ENCODE measurements around the gene TAF1A.
A peak's percentile ranks its signal among the peaks of the same experiment; 100 is the strongest.
"Not testable (repeated sequence)": the region's sequence is repeated elsewhere in the genome, so short reads cannot be mapped to it uniquely, and the experiment has no call there.

TAF1A gene

DNA sequence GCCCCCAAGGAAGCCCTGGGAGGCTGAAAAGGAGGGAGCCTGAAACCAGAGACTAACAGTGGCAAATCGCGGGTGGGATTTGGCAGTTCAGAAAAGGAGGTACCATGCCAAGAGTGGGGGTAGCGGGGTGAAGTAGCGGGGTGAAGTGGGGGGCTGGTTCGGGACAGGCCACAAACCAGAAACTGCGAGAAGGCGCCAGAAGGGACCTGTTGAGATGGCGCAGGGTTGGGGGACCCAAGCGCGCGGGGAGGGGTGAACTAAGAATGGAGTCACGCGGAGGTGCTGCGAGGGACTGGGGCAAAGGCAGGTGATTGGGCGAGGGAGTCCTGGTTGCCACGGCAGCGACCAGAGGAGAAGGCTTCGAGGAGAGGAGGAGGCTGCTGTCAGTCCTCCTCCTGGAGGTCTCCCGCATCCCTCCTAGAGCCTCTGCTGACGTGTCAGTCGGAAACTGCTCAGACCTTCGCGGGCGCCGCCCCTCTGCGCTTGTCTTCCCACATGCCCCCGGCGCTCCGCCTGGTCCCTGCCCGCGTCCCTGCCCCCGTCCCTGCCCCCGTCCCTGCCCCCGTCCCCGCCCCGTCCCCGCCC is 27.7 kb upstream of the TAF1A start:
- H3K27me3 Mint-ChIP-seq (ENCODE audit: low read depth): peaks cover 37% of the 10 kb centered on the region
- H3K4me3 Mint-ChIP-seq: peak overlapping the region; percentile 88
- peaks cover 19% of the 10 kb centered on the region for H3K4me1 Mint-ChIP-seq (ENCODE audit: low read depth)
- DNase-seq (ENCODE audit: low spot score): peak; percentile 86
- peak overlapping the region; percentile 87 for H3K27ac Mint-ChIP-seq
- peaks cover 7% of the 10 kb centered on the region for H3K36me3 Mint-ChIP-seq (ENCODE audit: low read depth)
- no peaks in the 10 kb centered on the region for H3K9me3 Mint-ChIP-seq

DNA sequence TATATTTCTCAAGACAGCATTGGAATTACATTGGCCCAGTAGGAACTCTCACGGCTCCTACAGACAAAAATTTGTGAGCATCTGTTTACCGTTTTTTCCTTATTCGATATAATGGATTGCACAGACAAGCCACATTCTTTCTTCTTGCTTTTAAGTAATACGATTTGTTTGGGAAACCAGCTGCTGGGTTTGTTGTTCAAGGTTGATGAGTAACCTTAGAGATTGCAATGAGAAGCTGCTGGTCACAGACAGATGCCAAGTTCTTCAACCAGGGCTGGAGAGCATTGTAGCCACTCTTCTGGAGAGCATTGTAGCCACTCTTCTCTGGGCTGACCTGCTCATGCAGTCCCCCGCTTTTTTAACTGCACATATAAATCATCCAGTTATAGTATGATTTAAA is 26.8 kb upstream of the TAF1A start:
- peaks cover 6% of the 10 kb centered on the region for H3K36me3 Mint-ChIP-seq (ENCODE audit: low read depth)
- peak overlapping the region; percentile 88 for H3K4me3 Mint-ChIP-seq
- no peak for DNase-seq (ENCODE audit: low spot score)
- H3K27me3 Mint-ChIP-seq (ENCODE audit: low read depth): peaks cover 45% of the 10 kb centered on the region
- no peak overlapping the region for H3K27ac Mint-ChIP-seq
- H3K4me1 Mint-ChIP-seq (ENCODE audit: low read depth): peaks cover 19% of the 10 kb centered on the region
- H3K9me3 Mint-ChIP-seq: no peaks in the 10 kb centered on the region

GRCh38 chr1:222613627-222614026 is 23.9 kb upstream of the TAF1A start:
- DNase-seq (ENCODE audit: low spot score): no peak
- Mint-ChIP-seq H3K27ac (no peak overlapping the region), H3K36me3 (ENCODE audit: low read depth) (no peaks in the 10 kb centered on the region), H3K9me3 (no peaks in the 10 kb centered on the region), H3K4me3 (no peak overlapping the region), H3K4me1 (ENCODE audit: low read depth) (peaks cover 4% of the 10 kb centered on the region), H3K27me3 (ENCODE audit: low read depth) (peaks cover 62% of the 10 kb centered on the region)

GRCh38 chr1:222610728-222611127 is 21.0 kb upstream of the TAF1A start:
- no peak for DNase-seq (ENCODE audit: low spot score)
- no peak overlapping the region for H3K27ac Mint-ChIP-seq
- H3K9me3 Mint-ChIP-seq: no peaks in the 10 kb centered on the region
- peaks cover 52% of the 10 kb centered on the region for H3K27me3 Mint-ChIP-seq (ENCODE audit: low read depth)
- no peaks in the 10 kb centered on the region for H3K4me1 Mint-ChIP-seq (ENCODE audit: low read depth)
- H3K36me3 Mint-ChIP-seq (ENCODE audit: low read depth): no peaks in the 10 kb centered on the region
- H3K4me3 Mint-ChIP-seq: no peak overlapping the region

DNA sequence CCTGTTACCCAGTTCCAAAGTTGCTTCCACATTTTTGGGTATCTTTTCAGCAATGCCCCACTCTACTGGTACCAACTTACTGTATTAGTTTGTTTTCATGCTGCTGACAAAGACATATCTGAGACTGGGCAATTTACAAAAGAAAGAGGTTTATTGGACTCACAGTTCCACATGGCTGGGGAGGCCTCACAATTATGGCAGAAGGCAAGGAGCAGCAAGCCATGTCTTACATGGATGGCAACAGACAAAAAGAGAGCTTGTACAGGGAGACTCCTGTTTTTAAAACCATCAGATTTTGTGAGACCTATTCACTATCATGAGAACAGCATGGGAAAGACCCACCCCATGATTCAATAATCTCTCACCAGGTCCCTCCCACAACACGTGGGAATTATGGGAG is 19.4 kb upstream of the TAF1A start:
- not testable (repeated sequence) for DNase-seq (ENCODE audit: low spot score); H3K4me3 Mint-ChIP-seq; H3K27ac Mint-ChIP-seq; H3K36me3 Mint-ChIP-seq (ENCODE audit: low read depth); H3K4me1 Mint-ChIP-seq (ENCODE audit: low read depth); H3K9me3 Mint-ChIP-seq
- peaks cover 42% of the 10 kb centered on the region for H3K27me3 Mint-ChIP-seq (ENCODE audit: low read depth)

- no peaks in the 10 kb centered on the region for H3K9me3 Mint-ChIP-seq
- no peak overlapping the region for H3K4me3 Mint-ChIP-seq
- H3K4me1 Mint-ChIP-seq (ENCODE audit: low read depth): no peaks in the 10 kb centered on the region
- DNase-seq (ENCODE audit: low spot score): no peak
- H3K27ac Mint-ChIP-seq: no peak overlapping the region
- no peaks in the 10 kb centered on the region for H3K36me3 Mint-ChIP-seq (ENCODE audit: low read depth)
- H3K27me3 Mint-ChIP-seq (ENCODE audit: low read depth): peaks cover 22% of the 10 kb centered on the region
These were observed 17.0 kb upstream of the TAF1A start for GRCh38 chr1:222606757-222607156.

DNA sequence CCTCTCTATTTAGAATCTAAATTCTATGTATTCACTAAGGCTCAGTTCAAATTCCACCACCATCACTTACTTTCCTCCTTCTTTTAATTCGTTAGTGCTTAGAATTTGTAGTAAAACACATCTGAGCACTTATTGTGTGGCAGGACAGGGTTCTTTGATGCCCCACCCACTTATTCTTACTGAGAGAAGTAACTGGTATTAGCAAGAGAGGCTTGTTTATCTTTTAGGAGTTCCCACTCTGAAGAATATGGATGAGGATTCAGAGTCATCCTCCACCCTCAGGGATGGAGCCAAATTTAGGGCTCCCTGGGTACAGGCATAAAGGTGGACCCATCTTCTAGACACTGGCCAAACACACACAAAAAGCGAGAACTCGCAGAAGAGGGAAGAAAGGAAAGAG is 11.5 kb upstream of the TAF1A start:
- DNase-seq (ENCODE audit: low spot score): no peak
- H3K4me3 Mint-ChIP-seq: no peak overlapping the region
- H3K9me3 Mint-ChIP-seq: no peaks in the 10 kb centered on the region
- peaks cover 21% of the 10 kb centered on the region for H3K27me3 Mint-ChIP-seq (ENCODE audit: low read depth)
- no peak overlapping the region for H3K27ac Mint-ChIP-seq
- no peaks in the 10 kb centered on the region for H3K4me1 Mint-ChIP-seq (ENCODE audit: low read depth)
- no peaks in the 10 kb centered on the region for H3K36me3 Mint-ChIP-seq (ENCODE audit: low read depth)

DNA sequence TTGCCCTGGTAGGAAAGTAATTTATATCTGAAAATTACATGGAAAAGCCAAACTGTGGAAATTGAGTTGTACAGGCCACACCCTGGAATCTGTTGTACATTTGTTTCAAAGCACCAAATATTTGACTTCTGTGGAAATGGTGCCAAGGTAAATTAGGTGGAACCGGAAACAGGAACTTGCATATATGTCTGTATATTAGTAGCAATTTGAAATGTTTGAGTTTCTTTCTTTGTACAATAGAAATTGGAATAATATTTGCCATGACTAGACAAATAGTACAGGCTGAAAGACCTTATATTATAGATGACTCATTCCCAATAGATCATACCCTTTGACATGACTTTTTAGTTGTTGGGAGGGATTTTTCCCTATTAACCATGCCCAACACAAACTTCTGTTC is 10.5 kb upstream of the TAF1A start:
- no peak for DNase-seq (ENCODE audit: low spot score)
- H3K36me3 Mint-ChIP-seq (ENCODE audit: low read depth): no peaks in the 10 kb centered on the region
- H3K9me3 Mint-ChIP-seq: no peaks in the 10 kb centered on the region
- H3K4me3 Mint-ChIP-seq: no peak overlapping the region
- no peaks in the 10 kb centered on the region for H3K4me1 Mint-ChIP-seq (ENCODE audit: low read depth)
- H3K27me3 Mint-ChIP-seq (ENCODE audit: low read depth): peaks cover 19% of the 10 kb centered on the region
- no peak overlapping the region for H3K27ac Mint-ChIP-seq

- Mint-ChIP-seq H3K9me3 (no peaks in the 10 kb centered on the region), H3K27ac (no peak overlapping the region), H3K4me1 (ENCODE audit: low read depth) (no peaks in the 10 kb centered on the region), H3K27me3 (ENCODE audit: low read depth) (peaks cover 23% of the 10 kb centered on the region), H3K36me3 (ENCODE audit: low read depth) (no peaks in the 10 kb centered on the region), H3K4me3 (no peak overlapping the region)
- DNase-seq (ENCODE audit: low spot score): no peak
These were observed 7.0 kb upstream of the TAF1A start for GRCh38 chr1:222596696-222597095.

DNA sequence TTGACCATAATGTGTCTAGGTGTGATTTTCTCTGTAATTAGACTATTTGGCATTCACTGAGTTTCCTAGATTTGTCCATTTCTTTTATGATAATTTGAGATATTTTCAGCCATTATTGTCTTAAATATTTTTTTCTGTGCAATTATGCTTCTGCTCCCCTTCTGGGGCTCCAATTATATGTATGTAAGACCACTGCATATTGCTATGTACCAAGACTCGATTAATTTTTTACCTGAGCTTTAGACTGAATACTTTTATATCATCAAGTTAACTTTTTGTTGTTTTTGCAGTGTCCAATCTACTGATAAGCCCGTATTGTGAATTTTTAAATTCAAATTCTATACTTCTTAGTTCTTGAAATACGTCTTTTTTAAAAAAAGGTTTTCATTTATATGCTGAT is 5.1 kb upstream of the TAF1A start:
- Mint-ChIP-seq H3K4me1 (ENCODE audit: low read depth) (peaks cover 6% of the 10 kb centered on the region), H3K4me3 (no peak overlapping the region), H3K36me3 (ENCODE audit: low read depth) (no peaks in the 10 kb centered on the region), H3K27me3 (ENCODE audit: low read depth) (peaks cover 14% of the 10 kb centered on the region), H3K9me3 (no peaks in the 10 kb centered on the region), H3K27ac (no peak overlapping the region)
- DNase-seq (ENCODE audit: low spot score): no peak

- H3K4me1 Mint-ChIP-seq (ENCODE audit: low read depth): peaks cover 23% of the 10 kb centered on the region
- no peak overlapping the region for H3K4me3 Mint-ChIP-seq
- no peak for DNase-seq (ENCODE audit: low spot score)
- H3K27ac Mint-ChIP-seq: no peak overlapping the region
- no peaks in the 10 kb centered on the region for H3K9me3 Mint-ChIP-seq
- H3K27me3 Mint-ChIP-seq (ENCODE audit: low read depth): peaks cover 6% of the 10 kb centered on the region
- H3K36me3 Mint-ChIP-seq (ENCODE audit: low read depth): peaks cover 14% of the 10 kb centered on the region
These were observed 2.4 kb upstream of the TAF1A start for GRCh38 chr1:222592171-222592570.

DNA sequence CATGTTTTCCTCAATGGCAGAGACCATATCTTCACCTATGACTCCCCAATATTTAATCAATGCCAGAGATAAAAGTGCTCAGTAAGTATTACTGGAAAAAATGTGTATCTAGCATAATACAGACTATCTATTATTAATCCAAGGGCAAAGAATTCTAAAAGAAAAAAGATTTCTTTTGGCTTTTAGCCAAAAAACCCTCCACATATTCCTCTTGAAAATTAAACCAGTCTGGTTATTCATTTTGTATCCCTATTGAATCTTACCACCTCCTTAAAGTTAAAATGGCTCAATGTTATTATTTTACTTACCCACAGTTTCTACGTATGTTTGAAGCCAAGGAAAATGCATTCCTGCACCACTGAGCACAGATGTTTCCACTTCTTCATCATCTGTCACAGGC is 1.6 kb downstream of the TAF1A start:
- Mint-ChIP-seq H3K27me3 (ENCODE audit: low read depth) (peaks cover 6% of the 10 kb centered on the region), H3K4me3 (peak overlapping the region; percentile 94)

GRCh38 chr1:222586842-222587241 is 2.9 kb downstream of the TAF1A start:
- no peaks in the 10 kb centered on the region for H3K9me3 Mint-ChIP-seq
- DNase-seq (ENCODE audit: low spot score): no peak
- H3K4me3 Mint-ChIP-seq: no peak overlapping the region
- peaks cover 33% of the 10 kb centered on the region for H3K36me3 Mint-ChIP-seq (ENCODE audit: low read depth)
- H3K27ac Mint-ChIP-seq: no peak overlapping the region
- H3K4me1 Mint-ChIP-seq (ENCODE audit: low read depth): peaks cover 29% of the 10 kb centered on the region
- peaks cover 2% of the 10 kb centered on the region for H3K27me3 Mint-ChIP-seq (ENCODE audit: low read depth)

More for the DNA sequence above, 1.6 kb downstream of the TAF1A start:
- Mint-ChIP-seq H3K36me3 (ENCODE audit: low read depth) (peaks cover 23% of the 10 kb centered on the region), H3K27ac (no peak overlapping the region), H3K4me1 (ENCODE audit: low read depth) (peaks cover 29% of the 10 kb centered on the region), H3K9me3 (no peaks in the 10 kb centered on the region)
- no peak for DNase-seq (ENCODE audit: low spot score)

DNA sequence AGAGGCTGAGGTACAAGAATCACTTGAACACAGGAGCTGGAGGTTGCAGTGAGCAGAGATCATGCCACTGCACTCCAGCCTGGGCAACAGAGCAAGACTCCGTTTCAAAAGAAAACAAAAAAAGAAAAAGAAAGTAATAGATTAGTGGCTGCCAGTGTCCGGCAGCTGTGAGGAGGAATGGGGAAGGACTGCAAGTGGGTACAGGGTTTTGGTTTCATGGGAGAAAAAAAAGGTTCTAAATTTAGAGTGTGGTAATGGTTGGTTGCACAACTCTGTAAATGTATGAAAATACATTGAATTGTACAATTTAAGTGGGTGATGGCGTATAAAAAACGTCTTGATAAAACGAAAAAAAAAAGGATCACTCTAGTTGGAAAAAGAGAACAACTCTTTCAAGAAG is 6.7 kb downstream of the TAF1A start:
- H3K4me3 Mint-ChIP-seq: no peak overlapping the region
- no peak for DNase-seq (ENCODE audit: low spot score)

DNA sequence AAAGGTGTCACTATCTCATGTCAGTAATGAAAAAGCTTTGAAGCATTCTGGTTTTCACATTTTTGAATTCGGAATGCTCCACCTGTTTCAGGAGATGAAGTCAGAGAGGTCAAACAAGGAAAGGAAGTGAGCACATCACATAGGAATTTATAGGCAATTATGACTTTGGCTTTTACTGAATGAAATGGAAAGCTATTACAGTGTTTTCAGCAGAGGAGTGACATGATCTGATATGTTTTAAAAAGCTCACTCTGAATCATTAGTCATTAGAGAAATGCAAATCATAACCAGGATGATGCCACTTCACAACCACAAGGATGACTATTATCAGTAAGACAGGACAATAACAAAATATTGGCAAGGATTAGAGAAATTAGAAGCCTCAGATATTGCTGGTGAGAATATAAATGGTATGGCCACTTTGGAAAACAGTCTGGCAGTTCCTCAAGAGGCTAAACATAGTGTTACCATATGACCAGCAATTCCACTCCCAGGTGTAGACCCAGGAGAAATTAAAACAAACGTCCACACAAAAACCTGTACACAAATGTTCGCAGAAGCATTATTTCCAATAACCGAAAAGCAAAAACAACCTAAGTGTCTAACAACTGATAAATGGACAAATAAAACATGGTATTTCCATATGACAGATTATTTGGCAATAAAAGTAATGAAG is 7.5 kb downstream of the TAF1A start:
- Mint-ChIP-seq H3K27ac (no peak overlapping the region), H3K9me3 (no peaks in the 10 kb centered on the region), H3K27me3 (ENCODE audit: low read depth) (no peaks in the 10 kb centered on the region), H3K36me3 (ENCODE audit: low read depth) (peaks cover 30% of the 10 kb centered on the region), H3K4me3 (no peak overlapping the region), H3K4me1 (ENCODE audit: low read depth) (peaks cover 7% of the 10 kb centered on the region)
- DNase-seq (ENCODE audit: low spot score): no peak

More for the DNA sequence above, 6.7 kb downstream of the TAF1A start:
- peaks cover 34% of the 10 kb centered on the region for H3K36me3 Mint-ChIP-seq (ENCODE audit: low read depth)
- H3K27me3 Mint-ChIP-seq (ENCODE audit: low read depth): no peaks in the 10 kb centered on the region
- H3K4me1 Mint-ChIP-seq (ENCODE audit: low read depth): peaks cover 10% of the 10 kb centered on the region
- H3K27ac Mint-ChIP-seq: no peak overlapping the region
- no peaks in the 10 kb centered on the region for H3K9me3 Mint-ChIP-seq

All from T-helper 2 cell treated with Interferon-gamma antibody and Interleukin-4, amounts not matched to agents 5 μg/mL and 100 μg/mL, for 36 hours (primary cell).